ENCODE data around the gene FAM50B.
A peak's percentile ranks its signal among the peaks of the same experiment; 100 is the strongest.

The FAM50B gene

DNA sequence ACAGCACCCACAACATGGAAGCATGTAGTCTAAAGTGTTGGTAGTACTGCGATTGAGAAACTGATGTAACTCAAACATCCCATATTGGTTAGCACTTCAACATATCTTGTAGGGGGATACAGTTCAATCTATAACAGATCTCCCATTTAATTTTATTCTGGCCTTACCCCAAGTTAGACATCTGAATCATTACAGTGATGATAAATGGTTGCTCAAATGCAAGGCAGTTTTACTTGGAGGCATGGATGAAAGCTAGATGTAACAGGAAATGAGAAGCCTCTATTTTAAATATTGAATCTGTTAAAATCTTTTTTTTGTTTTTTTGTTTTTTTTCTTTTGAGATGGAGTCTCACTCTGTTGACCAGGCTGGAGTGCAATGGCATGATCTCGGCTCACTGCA lies 44.2 kb upstream of the FAM50B start:
- POLR2A ChIA-PET: interaction anchor here (1.0 to 1.6 kb wide), 2 partner anchors 21 to 37 kb away, joined by 3 to 5 read pairs; no protein-coding TSS in a partner anchor
- TF ChIP-seq, protein P1, sequence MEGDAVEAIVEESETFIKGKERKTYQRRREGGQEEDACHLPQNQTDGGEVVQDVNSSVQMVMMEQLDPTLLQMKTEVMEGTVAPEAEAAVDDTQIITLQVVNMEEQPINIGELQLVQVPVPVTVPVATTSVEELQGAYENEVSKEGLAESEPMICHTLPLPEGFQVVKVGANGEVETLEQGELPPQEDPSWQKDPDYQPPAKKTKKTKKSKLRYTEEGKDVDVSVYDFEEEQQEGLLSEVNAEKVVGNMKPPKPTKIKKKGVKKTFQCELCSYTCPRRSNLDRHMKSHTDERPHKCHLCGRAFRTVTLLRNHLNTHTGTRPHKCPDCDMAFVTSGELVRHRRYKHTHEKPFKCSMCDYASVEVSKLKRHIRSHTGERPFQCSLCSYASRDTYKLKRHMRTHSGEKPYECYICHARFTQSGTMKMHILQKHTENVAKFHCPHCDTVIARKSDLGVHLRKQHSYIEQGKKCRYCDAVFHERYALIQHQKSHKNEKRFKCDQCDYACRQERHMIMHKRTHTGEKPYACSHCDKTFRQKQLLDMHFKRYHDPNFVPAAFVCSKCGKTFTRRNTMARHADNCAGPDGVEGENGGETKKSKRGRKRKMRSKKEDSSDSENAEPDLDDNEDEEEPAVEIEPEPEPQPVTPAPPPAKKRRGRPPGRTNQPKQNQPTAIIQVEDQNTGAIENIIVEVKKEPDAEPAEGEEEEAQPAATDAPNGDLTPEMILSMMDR (IDR thresholded peaks at IDR 0.05; ENCODE audit: insufficient read depth, low read length, missing control alignments): no peak
- CTCF ChIA-PET: interaction anchor here (1.0 to 1.1 kb wide), 2 partner anchors 9 to 45 kb away, joined by 3 read pairs; no protein-coding TSS in a partner anchor
- no peak for DNase-seq (ENCODE audit: low read depth, low spot score)
- H3K4me3 ChIP-seq (ENCODE audit: low read depth, low read length): no peak overlapping the region

DNA sequence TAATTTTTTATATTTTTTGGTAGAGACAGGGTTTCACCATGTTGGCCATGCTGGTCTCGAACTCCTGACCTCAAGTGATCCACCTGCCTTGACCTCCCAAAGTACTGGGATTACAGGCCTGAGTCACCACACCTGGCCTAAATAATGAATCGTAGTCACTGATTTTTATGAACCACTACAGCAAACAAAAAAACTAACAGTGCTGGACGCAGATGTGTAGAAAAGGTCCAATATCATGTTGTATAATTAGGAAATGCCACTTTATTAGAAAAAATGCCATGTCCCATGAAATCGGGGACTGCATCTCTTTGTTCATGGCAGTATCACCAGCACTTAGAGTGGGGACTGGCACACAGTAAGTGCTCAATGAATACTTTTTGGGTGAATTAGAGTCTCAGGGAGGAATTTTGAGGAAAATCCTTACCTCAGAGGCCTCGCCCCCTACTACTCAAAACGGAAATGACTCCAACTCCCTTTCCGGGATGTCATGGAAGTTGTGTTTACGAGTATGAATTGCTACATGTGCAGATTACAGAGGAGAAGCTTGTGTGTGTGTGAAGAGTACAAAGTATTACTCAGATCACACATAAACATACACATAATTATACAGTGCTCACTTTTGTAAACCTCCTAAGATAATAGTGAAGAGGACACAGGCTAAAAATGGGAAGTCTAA lies 43.6 kb upstream of the FAM50B start:
- DNase-seq (ENCODE audit: low read depth, low spot score): no peak
- TF ChIP-seq, protein P1 (IDR thresholded peaks at IDR 0.05; ENCODE audit: insufficient read depth, low read length, missing control alignments): no peak
- ChIA-PET CTCF (interaction anchor here (1.0 to 1.1 kb wide), 2 partner anchors 9 to 46 kb away, joined by 3 read pairs; no protein-coding TSS in a partner anchor), POLR2A (interaction anchor here (1.0 to 1.6 kb wide), 2 partner anchors 20 to 36 kb away, joined by 3 to 5 read pairs; no protein-coding TSS in a partner anchor)
- no peak overlapping the region for H3K4me3 ChIP-seq (ENCODE audit: low read depth, low read length)

DNA sequence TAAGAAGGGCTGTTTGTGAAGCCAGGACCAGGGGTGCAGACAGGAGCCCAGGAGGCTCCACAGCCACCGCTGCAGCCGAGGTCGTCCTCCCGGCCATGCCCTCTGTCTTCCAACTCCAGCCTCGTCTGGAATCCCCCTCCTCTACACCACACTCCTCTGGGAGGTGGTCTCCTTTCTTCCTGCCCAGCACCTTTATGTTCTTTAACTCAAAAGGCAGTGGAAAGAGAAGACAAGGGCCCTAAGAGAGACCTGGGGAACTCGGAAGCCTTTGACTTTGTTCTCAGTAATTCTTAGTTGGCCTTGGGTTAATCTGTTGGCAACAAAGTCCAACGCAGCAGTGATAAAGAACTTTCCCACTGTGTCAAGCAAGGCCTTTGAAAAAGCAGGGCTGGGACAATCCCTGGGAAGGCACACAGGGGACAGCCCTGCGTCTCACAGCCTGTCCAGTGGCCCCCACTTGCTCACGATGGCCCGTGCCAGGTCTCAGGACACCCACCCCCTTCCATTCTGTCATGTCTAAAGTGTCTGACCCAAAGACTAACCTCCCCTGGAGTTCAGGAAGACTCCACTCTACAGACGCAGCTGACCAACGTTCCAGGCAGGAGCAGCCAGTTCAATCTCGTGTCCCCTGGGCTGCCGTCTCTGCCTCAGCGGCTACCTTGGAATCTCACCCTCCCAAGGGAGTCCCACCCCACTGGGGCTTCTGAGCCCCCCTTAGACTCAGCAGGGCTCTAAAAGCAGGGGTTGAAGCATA lies 42.8 kb upstream of the FAM50B start:
- TF ChIP-seq, protein P1 (IDR thresholded peaks at IDR 0.05; ENCODE audit: insufficient read depth, low read length, missing control alignments): no peak
- DNase-seq (ENCODE audit: low read depth, low spot score): no peak
- ChIA-PET CTCF (no interaction called here), POLR2A (interaction anchor here (1.6 kb wide), 1 partner anchor 20 kb away, joined by 5 read pairs; no protein-coding TSS in a partner anchor)
- no peak overlapping the region for H3K4me3 ChIP-seq (ENCODE audit: low read depth, low read length)

DNA sequence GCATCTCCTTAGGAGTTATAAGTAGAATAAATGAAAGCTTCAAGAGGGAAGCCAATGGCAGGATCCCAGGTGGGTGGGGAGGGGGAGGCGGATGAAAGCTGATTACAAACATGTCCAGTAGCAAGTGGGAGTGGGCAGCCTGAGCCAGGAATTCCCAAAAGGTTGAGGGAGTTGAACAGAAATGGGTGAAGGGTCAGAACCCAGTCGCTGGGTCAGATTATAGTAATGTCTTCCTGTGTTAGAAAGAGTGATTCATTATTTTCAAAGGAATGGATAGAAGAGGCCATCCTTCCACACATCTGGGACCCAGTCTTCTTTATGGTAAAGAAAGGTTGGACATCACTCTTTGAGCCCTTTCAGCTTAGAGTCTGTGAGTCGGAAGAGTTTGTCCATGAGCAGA lies 41.0 kb upstream of the FAM50B start:
- no peak overlapping the region for H3K4me3 ChIP-seq (ENCODE audit: low read depth, low read length)
- no peak for DNase-seq (ENCODE audit: low read depth, low spot score)
- ChIA-PET POLR2A (interaction anchor here (0.7 to 1.8 kb wide), 7 partner anchors 18 to 60 kb away, joined by 3 to 10 read pairs (median 3); partner anchors contain the start of genes FAM50B and PXDC1), CTCF (interaction anchor here (0.5 to 3.1 kb wide), 9 partner anchors 11 to 76 kb away, joined by 3 to 15 read pairs (median 4); partner anchors contain the start of gene FAM50B)
- TF ChIP-seq, protein P1 (IDR thresholded peaks at IDR 0.05; ENCODE audit: insufficient read depth, low read length, missing control alignments): no peak

DNA sequence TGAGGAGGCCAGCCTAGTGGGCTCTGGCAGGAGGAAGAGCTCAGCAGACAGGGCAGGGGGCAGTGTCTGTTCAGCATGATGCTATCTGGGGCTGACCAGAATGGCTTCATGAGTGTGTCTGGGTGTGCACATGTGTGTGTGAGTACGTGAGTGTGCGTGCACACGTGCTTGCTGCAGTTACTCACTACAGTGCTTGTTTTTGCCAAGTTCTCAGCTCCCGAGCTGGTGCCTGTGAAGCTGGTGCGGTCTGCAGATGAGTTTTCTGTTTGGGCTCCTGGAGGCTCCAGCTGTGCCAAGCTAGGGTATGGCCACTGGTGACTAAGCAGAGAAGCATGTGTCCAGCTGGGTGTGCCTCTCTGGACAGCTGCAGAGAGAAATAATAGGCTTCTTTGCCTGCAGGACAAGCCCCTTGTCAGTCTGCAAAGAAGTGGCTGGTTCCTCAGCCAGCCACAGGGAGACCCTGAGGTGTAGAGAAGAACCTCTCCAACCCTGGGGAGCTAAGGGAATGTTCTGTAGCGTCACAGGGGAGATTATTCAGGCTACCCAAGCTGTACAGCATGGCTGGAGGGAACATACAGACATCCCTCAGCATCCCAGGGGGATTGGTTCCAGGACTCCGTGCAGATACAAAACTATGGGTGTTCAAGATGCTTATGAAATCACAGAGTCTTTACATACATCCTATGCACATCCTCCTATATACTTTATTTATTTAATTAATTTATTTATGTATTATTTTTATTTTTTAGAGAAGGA lies 40.2 kb upstream of the FAM50B start:
- POLR2A ChIA-PET: interaction anchor here (0.7 to 1.8 kb wide), 7 partner anchors 17 to 61 kb away, joined by 3 to 10 read pairs (median 3); partner anchors contain the start of genes FAM50B and PXDC1
- TF ChIP-seq, protein P1 (IDR thresholded peaks at IDR 0.05; ENCODE audit: insufficient read depth, low read length, missing control alignments): peak; percentile 8
- DNase-seq (ENCODE audit: low read depth, low spot score): peak; percentile 42
- CTCF ChIA-PET: interaction anchor here (1.3 to 3.1 kb wide), 9 partner anchors 11 to 169 kb away, joined by 3 to 15 read pairs (median 4); partner anchors contain the start of gene FAM50B
- H3K4me3 ChIP-seq (ENCODE audit: low read depth, low read length): no peak overlapping the region
